T1000 (cell line): ENCODE data around the gene KRI1.

Experiments used
- DNase-seq: peaks from one replicate; lab custom pipeline; 2025; ENCODE audit warnings: mixed read lengths; lab: John Stamatoyannopoulos, UW

Gene KRI1

GRCh38 chr19:10565567-10566407 lies at the start of gene KRI1:
TSS of gene KRI1 (minus strand) at chr19:10566010. CDS start at chr19:10565999, 11 bp downstream.
- peak; percentile 97 for DNase-seq

DNA sequence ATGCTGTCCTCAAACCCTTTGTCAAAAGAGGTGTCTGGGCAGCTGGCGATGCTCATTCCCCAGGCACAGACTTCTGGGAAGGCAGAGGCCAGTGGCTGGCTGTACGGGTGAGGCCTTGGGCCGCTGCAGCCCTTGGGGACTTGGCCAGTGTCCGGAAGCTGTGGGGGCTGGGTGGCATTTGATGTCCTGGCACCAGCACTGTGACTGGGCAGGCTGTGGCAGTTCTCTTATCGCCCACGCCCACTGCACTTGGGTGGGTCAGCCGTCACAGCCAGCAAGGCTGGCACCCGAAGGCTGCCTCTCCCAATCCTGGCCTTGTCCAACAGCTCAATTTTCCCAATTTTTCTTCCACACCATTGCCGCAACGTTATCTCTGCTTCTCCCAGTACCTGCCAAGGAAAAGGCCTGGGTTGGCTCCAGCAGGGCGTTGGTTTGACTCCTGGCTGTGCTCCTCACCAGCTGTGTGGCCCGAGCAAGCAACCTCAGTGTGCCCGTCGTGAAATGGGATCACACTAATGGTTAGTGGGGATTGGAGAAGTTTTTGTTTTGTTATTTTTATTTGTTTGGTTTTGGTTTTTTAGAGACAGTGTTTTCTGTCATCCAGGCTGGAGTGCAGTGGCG lies 46.8 kb upstream of the KRI1 start:
- DNase-seq, result no peak

- no peak for DNase-seq
Observed at GRCh38 chr19:10611907-10612306, 46.1 kb upstream of the KRI1 start.

DNA sequence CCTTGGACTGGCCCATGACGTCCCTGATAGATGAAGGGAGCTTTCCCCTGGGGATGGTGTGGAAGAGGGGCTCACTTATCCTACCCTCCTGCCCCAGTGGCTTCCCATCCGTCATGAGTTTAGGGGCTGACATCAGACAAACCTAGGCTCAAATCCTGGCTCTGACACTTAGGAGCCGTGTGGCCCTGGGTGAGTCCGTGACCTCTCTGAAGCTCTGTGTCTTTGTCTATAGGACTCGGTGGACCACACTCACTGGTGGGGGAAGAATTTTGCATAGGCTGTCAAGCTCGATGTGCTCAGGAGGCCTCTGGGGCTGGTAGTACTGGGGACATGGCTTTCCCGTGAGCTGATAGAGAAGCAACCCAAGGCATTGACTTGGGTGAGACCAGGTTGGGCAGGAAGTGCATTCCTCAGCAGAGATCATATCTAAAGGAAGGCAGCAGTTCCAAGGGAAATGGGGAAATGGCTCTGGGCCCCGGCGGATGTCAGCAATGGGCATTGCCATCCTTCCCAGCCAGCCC lies 38.7 kb upstream of the KRI1 start:
- no peak for DNase-seq

- no peak for DNase-seq
Observed at GRCh38 chr19:10603873-10604459, 38.2 kb upstream of the KRI1 start.

DNA sequence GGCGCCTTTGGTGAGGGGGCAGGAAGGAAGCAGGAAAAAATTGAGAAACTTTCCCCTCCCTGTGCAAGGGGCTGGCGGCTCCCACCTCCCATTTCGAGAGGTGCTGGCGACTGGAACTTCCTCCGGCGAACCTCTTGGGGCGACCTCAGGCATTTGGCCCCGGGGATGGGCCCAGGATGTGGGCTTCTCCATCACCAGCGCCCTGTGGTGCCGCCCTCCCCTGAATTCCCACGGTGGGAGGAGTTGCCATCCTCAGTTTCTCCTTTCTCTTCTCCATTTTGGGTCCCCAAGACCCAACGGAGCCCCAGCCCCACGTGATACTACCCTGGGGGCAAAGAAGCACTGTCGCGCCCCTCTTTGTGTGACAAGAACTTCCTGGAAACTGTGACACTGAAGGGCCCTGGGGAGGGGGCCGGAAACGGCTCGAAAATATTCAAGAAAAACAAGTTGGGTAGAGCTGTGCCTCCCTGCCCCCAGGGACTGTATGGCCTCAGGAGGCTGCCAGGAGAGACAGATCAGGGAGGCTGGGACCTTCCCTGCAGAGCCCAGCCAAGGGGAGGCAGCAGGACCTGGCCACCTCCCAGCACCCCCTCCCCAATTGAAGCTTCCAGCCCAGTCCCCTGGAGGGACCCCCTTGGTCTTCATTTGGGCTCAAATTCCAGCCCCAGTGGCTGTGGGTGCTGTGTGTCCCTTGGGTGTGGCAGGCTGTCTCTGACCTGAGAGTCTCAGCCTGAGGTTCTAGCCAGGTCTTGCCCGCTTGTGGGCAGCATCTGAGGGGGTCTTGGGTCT lies 37.5 kb upstream of the KRI1 start:
- DNase-seq, result no peak

GRCh38 chr19:10602330-10603083 lies 36.7 kb upstream of the KRI1 start:
- DNase-seq, result peak; percentile 46

- DNase-seq, result no peak
Observed at GRCh38 chr19:10601999-10602329, 36.2 kb upstream of the KRI1 start.

- DNase-seq, result no peak
Observed at GRCh38 chr19:10600149-10600548, 34.3 kb upstream of the KRI1 start.

- DNase-seq, result no peak
Observed at GRCh38 chr19:10593820-10594637, 28.2 kb upstream of the KRI1 start.

DNA sequence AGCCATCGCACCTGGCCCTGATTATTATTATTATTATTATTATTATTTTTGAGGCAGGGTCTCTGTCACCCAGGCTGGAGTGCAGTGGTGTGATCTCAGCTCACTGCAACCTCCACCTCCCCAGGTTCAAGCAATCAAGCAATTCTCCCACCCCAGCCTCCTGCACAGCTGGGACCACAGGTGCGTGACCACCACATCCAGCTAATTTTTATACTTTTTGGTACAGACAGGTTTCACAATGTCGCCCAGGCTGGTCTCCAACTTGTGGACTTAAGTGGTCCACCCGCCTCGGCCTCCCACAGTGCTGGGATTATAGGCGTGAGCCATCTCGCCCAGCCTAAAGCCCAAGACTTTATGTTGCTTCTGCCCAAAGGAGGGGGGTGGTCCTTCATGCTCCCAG lies 27.3 kb upstream of the KRI1 start:
- DNase-seq, result no peak

- DNase-seq, result no peak
Observed at GRCh38 chr19:10587839-10588150, 22.0 kb upstream of the KRI1 start.

- no peak for DNase-seq
Observed at GRCh38 chr19:10587022-10587838, 21.4 kb upstream of the KRI1 start, which contains the start of gene AP1M2. TSS of gene AP1M2 (minus strand) at chr19:10587312. CDS start at chr19:10587231, 81 bp downstream.

DNA sequence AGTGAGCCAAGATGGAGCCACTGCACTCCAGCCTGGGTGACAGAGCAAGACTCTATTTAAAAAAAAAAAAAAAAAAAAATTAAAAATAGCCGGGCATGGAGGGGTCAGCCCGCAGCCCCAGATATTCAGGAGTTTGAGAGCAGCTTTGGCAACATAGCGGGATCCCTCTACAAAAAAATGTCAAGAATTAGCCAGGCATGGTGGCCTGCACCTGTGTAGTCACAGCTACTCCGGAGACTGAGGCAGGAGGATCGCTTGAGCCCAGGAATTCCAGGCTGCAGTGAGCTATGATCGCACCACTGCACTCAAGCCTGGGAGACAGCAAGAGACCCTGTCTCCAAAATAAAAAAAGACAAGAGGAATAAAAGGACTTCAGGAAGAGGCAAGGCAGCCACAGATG lies 20.6 kb upstream of the KRI1 start:
- DNase-seq, result no peak

DNA sequence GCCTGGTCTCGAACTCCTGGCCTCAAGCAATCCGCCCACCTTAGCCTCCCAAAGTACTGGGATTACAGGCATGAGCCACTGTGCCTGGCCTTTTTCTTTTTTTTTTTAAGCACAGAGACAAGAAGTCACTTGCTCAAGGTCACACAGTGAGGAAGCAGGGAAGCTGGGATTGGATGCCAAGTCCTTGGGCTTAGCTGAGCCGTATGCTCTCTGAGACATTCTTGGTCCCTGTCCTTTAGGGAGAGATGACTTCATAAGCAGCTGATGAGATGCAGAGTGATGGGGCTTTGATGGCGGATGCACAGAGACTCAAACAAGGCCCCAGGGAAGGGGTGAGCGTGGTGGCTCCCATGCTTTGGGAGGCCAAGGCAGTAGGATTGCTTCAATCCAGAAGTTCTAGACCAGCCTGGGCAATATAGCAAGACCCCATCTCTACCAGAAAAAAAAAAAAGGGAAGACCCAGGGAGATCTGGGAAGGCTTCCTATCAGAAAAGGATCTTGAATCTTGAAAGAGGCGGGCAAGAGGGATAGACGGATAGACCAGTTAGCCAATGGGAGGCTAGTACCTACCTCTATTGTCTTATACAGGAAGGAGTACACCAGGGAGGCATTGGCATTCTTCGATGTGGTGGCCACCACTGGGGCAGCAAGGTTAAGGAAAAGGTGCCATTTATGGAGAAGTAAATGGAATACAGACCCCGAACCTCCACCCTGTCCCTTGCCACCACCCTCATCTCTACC lies 17.4 kb upstream of the KRI1 start:
- no peak for DNase-seq

- no peak for DNase-seq
Observed at GRCh38 chr19:10582091-10582490, 16.3 kb upstream of the KRI1 start.

DNA sequence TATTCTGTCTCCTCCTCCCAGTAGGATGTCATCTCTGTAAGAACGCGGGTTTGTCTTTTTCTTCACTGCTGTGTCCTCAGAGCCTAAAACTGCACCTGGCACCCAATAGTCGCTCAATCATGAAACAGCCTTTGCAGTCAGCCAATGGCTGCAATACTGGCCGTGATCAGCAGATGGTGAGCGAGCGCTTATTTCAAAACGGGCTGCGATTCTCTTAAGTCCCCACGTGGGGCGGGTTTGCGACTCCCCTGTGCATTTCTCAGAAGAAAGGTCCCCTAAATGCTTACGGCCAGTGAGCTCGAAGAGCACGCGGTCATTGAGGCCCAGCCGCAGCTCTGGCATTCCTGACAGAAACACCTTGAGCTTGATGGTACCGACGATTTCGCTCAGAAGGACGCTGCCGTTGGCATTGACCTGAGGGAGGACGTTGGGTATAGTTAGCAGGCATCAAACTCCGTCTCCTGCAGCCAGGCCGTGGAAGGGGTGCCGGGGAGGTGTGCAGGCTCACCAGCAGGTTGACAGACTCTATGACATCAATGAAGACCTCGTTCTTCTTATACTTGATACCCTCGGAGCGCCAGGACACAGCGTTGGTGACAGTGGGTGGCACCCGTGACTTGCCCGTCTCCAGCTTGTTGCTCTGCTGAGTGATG lies 15.3 kb upstream of the KRI1 start:
- DNase-seq, result peak; percentile 66

- DNase-seq, result no peak
Observed at GRCh38 chr19:10577951-10578350, 12.1 kb upstream of the KRI1 start.
